ENCODE measurements around the gene SLC25A10.
A peak's percentile ranks its signal among the peaks of the same experiment; 100 is the strongest.

The SLC25A10 gene, protein sequence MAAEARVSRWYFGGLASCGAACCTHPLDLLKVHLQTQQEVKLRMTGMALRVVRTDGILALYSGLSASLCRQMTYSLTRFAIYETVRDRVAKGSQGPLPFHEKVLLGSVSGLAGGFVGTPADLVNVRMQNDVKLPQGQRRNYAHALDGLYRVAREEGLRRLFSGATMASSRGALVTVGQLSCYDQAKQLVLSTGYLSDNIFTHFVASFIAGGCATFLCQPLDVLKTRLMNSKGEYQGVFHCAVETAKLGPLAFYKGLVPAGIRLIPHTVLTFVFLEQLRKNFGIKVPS

DNA sequence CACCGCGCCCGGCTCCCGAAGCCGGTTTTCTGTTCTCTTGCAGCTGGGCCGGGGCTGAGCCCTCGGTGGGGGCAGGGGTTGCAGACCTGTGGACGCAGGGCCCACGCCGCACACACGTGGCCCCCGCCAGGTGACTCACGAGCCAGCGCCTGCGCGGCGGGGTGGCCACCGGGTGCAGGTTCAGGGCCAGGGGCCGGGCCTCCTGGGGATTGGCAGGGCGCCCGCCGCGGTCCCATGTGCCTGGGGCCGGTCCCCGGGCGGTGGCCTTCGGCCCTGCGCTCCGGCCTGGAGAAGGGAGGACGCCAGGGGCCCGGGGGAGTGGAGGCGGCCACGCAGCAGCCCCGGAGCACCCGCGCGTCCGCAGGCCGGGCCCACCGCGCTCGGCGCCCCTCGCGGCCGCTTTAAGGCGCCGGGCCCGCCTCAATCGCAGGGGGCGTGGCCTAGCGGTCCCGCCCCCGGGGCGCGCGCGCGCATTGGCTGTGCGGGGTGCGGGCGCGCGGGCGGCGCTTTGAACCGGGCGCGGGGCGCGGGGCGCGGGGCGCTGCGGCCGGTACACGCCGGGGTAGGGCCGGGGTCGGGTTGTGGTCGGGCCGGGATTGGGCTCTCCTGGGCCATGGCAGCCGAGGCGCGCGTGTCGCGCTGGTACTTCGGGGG is at the start of gene SLC25A10:
TSS of gene SLC25A10 (plus strand) at position 471 of the 654 bp plus-strand sequence. CDS start at position 614, 143 bp downstream.
- CTCF ChIA-PET: interaction anchor here (0.9 to 1.6 kb wide), 3 partner anchors 10 to 37 kb away, joined by 3 to 7 read pairs (median 3); no protein-coding TSS in a partner anchor
- POLR2A ChIA-PET: interaction anchor here (0.6 to 7.5 kb wide), 8 partner anchors 9 to 186 kb away, joined by 3 to 76 read pairs (median 6); partner anchors contain the start of genes ARL16, HGS and MRPL12
- TF ChIP-seq ELF4 (IDR thresholded peaks at IDR 0.05) (no peak), FOXM1 (IDR thresholded peaks at IDR 0.05; ENCODE audit: borderline replicate concordance) (peak; percentile 79), L3MBTL2 (conservative IDR thresholded peaks at IDR 0.05) (peak; percentile 88), ARNT (IDR thresholded peaks at IDR 0.05) (peak; percentile 3; the same call in 1 of the 2 replicates)
- peak; percentile 90 for DNase-seq (ENCODE audit: extremely low spot score)

GRCh38 chr17:81664051-81664470 is 48.0 kb upstream of the SLC25A10 start:
- TF ChIP-seq ARNT (IDR thresholded peaks at IDR 0.05) (no peak), LEF1 (IDR thresholded peaks at IDR 0.05; ENCODE audit: borderline replicate concordance) (no peak), ZNF384 (IDR thresholded peaks at IDR 0.05) (no peak), BHLHE40 (IDR thresholded peaks at IDR 0.05; ENCODE audit: borderline replicate concordance) (no peak)
- ChIA-PET POLR2A (interaction anchor here (0.7 to 1.4 kb wide), 4 partner anchors 9 to 37 kb away, joined by 3 to 5 read pairs (median 4); partner anchors contain the start of genes ARL16 and HGS), CTCF (interaction anchor here (0.6 to 0.7 kb wide), 3 partner anchors 30 to 111 kb away, joined by 3 to 5 read pairs (median 3); no protein-coding TSS in a partner anchor)
- DNase-seq (ENCODE audit: extremely low spot score): no peak

DNA sequence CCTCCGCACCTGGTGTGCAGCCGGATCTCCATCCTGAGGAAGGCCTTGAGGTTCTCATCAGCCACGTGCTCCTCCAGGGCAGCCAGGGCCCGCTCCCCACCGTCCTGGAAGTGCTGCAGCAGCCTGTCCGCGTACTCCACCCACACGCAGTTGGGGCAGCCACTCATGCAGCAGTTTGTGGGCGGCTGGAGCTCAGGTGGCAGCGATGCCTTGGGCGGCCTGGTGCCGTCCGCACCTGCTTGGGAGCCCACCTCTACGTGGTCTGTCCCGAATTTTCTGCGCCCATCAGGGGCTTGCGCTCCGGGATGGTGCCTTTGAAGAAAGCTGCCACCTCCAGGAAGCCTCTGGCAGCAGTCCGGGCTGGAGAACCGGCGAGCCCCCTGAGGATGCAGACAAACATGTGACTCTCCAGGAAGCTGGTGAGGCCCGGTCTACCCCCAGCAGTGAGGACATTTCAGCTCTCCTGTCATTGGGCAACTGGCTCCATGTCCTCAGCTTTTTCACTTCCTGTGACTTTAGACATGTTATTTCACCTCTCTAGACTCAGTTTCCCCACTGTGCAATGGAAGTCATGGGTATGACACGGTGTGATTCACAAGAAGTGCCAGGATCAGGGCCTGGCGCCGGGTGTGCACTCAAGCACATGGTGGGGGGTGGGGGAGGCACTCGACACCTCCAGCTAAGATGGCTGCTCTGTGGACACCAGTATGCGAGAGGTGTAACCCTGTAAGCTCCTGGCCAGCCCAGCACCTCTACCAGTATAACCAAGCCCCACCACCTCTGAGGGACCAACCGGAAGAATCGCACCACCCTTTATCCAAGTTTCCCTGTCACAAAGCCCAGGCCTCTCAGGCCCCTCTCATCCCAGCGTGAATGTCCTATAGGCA is 46.6 kb upstream of the SLC25A10 start:
- CTCF ChIA-PET: no interaction called here
- POLR2A ChIA-PET: interaction anchor here (0.7 to 2.8 kb wide), 10 partner anchors 10 to 270 kb away, joined by 3 to 29 read pairs (median 5); partner anchors contain the start of genes ARL16, BAHCC1, HGS and MCRIP1
- TF ChIP-seq ZNF384 (IDR thresholded peaks at IDR 0.05) (no peak), TARDBP (IDR thresholded peaks at IDR 0.05) (no peak), HDGF (IDR thresholded peaks at IDR 0.05; ENCODE audit: borderline replicate concordance) (0 out of 2 replicates have a peak, but pooled peaks have one; percentile 57), ELF4 (IDR thresholded peaks at IDR 0.05) (no peak), L3MBTL2 (conservative IDR thresholded peaks at IDR 0.05) (peak; percentile 97), FOXM1 (IDR thresholded peaks at IDR 0.05; ENCODE audit: borderline replicate concordance) (no peak)
- peak; percentile 53 for DNase-seq (ENCODE audit: extremely low spot score)

DNA sequence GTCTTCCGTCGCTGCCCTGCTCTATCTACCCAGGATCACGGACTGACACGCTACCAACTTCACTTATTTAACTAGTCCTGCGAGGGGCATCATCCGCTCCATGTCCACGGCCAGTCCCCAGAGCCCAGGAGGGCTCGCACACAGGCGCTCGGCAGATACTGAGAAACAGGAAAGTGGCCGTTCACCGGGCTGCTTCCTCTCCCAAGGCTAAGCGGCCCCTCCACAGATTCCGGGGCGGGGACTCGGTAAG is 46.1 kb upstream of the SLC25A10 start:
- ChIA-PET CTCF (no interaction called here), POLR2A (interaction anchor here (0.7 to 2.8 kb wide), 17 partner anchors 10 to 271 kb away, joined by 3 to 29 read pairs (median 4); partner anchors contain the start of genes ARL16, BAHCC1, HGS and MCRIP1)
- no peak for DNase-seq (ENCODE audit: extremely low spot score)
- TF ChIP-seq BHLHE40 (IDR thresholded peaks at IDR 0.05; ENCODE audit: borderline replicate concordance) (no peak), LEF1 (IDR thresholded peaks at IDR 0.05; ENCODE audit: borderline replicate concordance) (no peak), FOXA1 (IDR thresholded peaks at IDR 0.05) (no peak), L3MBTL2 (conservative IDR thresholded peaks at IDR 0.05) (no peak), NFRKB (IDR thresholded peaks at IDR 0.05) (no peak), ZNF384 (IDR thresholded peaks at IDR 0.05) (no peak), ARNT (IDR thresholded peaks at IDR 0.05) (no peak), HDGF (IDR thresholded peaks at IDR 0.05; ENCODE audit: borderline replicate concordance) (no peak), CTBP1 (IDR thresholded peaks at IDR 0.05; ENCODE audit: borderline replicate concordance) (no peak), FOXM1 (IDR thresholded peaks at IDR 0.05; ENCODE audit: borderline replicate concordance) (no peak), SP1 (IDR thresholded peaks at IDR 0.05) (no peak), ELF4 (IDR thresholded peaks at IDR 0.05) (no peak), TARDBP (IDR thresholded peaks at IDR 0.05) (no peak), FOXK2 (IDR thresholded peaks at IDR 0.05) (no peak), PKNOX1 (IDR thresholded peaks at IDR 0.05) (no peak), SUZ12 (IDR thresholded peaks at IDR 0.05) (no peak)

GRCh38 chr17:81666342-81667191 is 45.5 kb upstream of the SLC25A10 start, which contains the start of the genes CCDC137 and OXLD1:
CCDC137 (plus strand) TSS chr17:81666737; CDS start chr17:81666767, 30 bp downstream.
OXLD1 (minus strand) TSS chr17:81666605; CDS start chr17:81666577, 28 bp downstream.
- TF ChIP-seq L3MBTL2 (conservative IDR thresholded peaks at IDR 0.05): peak; percentile 53; the same call in 1 of the 2 replicates
- TF ChIP-seq PKNOX1 (IDR thresholded peaks at IDR 0.05): peak; percentile 100
- TF ChIP-seq ELF4 (IDR thresholded peaks at IDR 0.05): peak; percentile 100
- no peak for TF ChIP-seq TARDBP (IDR thresholded peaks at IDR 0.05)
- ChIA-PET POLR2A (interaction anchor here (0.7 to 2.8 kb wide), 15 partner anchors 9 to 202 kb away, joined by 3 to 29 read pairs (median 4); partner anchors contain the start of genes ARL16, HGS, MCRIP1 and MRPL12), CTCF (no interaction called here)
- peak; percentile 98 for DNase-seq (ENCODE audit: extremely low spot score)
